Mesothelial cell of epicardium (in vitro differentiated cells): ENCODE data around the gene SDK1. TPM values are rescaled to one million over a fixed set of nuclear protein-coding genes. Genes with fewer than 3 reads are reported as not detected.

Experiments used
- DNase-seq, 2 experiments: peaks; one replicate each; pipeline ENCODE4 v3.0.0; 2021; ENCODE audit warnings: low spot score in 2 of 2; ENCODE audit not compliant: unreplicated experiment in 2 of 2
- H3K27ac Mint-ChIP-seq: 2 replicates; pipeline ENCODE4 v1.8.0; 2021; ENCODE audit warnings: mixed read lengths
- H3K27me3 Mint-ChIP-seq: 2 replicates; pipeline ENCODE4 v1.8.0; 2021; ENCODE audit warnings: low read depth, mixed read lengths
- H3K36me3 Mint-ChIP-seq: 2 replicates; pipeline ENCODE4 v1.8.0; 2021; ENCODE audit warnings: mixed read lengths
- H3K4me1 Mint-ChIP-seq: 2 replicates; pipeline ENCODE4 v1.8.0; 2021; ENCODE audit warnings: mixed read lengths
- H3K4me3 Mint-ChIP-seq: 2 replicates; pipeline ENCODE4 v1.8.0; 2021; ENCODE audit warnings: mild to moderate bottlenecking, moderate library complexity, mixed read lengths
- H3K9me3 Mint-ChIP-seq: 2 replicates; pipeline ENCODE4 v1.8.0; 2021; ENCODE audit warnings: mixed read lengths
- CTCF ChIP-seq: fragments of 200-600 bp; sonication (generic); IDR thresholded peaks from one replicate; pipeline ENCODE4 v1.5.0; 2021; ENCODE audit warnings: antibody characterized with exemption; ENCODE audit not compliant: unreplicated experiment
- total RNA-seq: library from RNA; stranded (reverse); gene quantifications from 3 replicates; pipeline ENCODE4 v1.2.1, GENCODE V29; 2021

The SDK1 gene
- total RNA-seq, 1 donor from 2014 or later = 12.8 TPM

- Mint-ChIP-seq H3K27ac (no peak overlapping the region), H3K4me1 (no peaks in the 10 kb centered on the region), H3K27me3 (no peaks in the 10 kb centered on the region), H3K9me3 (peaks cover 5% of the 10 kb centered on the region), H3K4me3 (no peak overlapping the region), H3K36me3 (peaks cover 7% of the 10 kb centered on the region)
- DNase-seq = no peak
- no peak for TF ChIP-seq CTCF
Measured at GRCh38 chr7:4078580-4078979, 777.5 kb downstream of the SDK1 start.

GRCh38 chr7:4079366-4079765, 778.3 kb downstream of the SDK1 start:
- no peaks in the 10 kb centered on the region for H3K27me3 Mint-ChIP-seq
- peaks cover 5% of the 10 kb centered on the region for H3K9me3 Mint-ChIP-seq
- H3K4me1 Mint-ChIP-seq = no peaks in the 10 kb centered on the region
- peaks cover 7% of the 10 kb centered on the region for H3K36me3 Mint-ChIP-seq
- no peak for TF ChIP-seq CTCF
- H3K4me3 Mint-ChIP-seq = no peak overlapping the region
- H3K27ac Mint-ChIP-seq = no peak overlapping the region
- no peak for DNase-seq

GRCh38 chr7:4079956-4080355, 778.9 kb downstream of the SDK1 start:
- H3K27ac Mint-ChIP-seq = no peak overlapping the region
- no peaks in the 10 kb centered on the region for H3K4me1 Mint-ChIP-seq
- H3K9me3 Mint-ChIP-seq = peaks cover 5% of the 10 kb centered on the region
- H3K36me3 Mint-ChIP-seq = peaks cover 7% of the 10 kb centered on the region
- DNase-seq = no peak
- no peak for TF ChIP-seq CTCF
- H3K4me3 Mint-ChIP-seq = no peak overlapping the region
- H3K27me3 Mint-ChIP-seq = no peaks in the 10 kb centered on the region

GRCh38 chr7:4080954-4081353, 779.9 kb downstream of the SDK1 start:
- Mint-ChIP-seq H3K4me3 (no peak overlapping the region), H3K4me1 (no peaks in the 10 kb centered on the region), H3K27ac (no peak overlapping the region), H3K9me3 (peaks cover 5% of the 10 kb centered on the region), H3K27me3 (no peaks in the 10 kb centered on the region), H3K36me3 (peaks cover 7% of the 10 kb centered on the region)
- DNase-seq = no peak
- no peak for TF ChIP-seq CTCF

GRCh38 chr7:4083513-4083912, 782.5 kb downstream of the SDK1 start:
- H3K4me3 Mint-ChIP-seq = no peak overlapping the region
- no peak for DNase-seq
- H3K36me3 Mint-ChIP-seq = peaks cover 1% of the 10 kb centered on the region
- H3K27me3 Mint-ChIP-seq = no peaks in the 10 kb centered on the region
- no peaks in the 10 kb centered on the region for H3K9me3 Mint-ChIP-seq
- TF ChIP-seq CTCF = no peak
- no peak overlapping the region for H3K27ac Mint-ChIP-seq
- no peaks in the 10 kb centered on the region for H3K4me1 Mint-ChIP-seq

GRCh38 chr7:4084271-4084670, 783.2 kb downstream of the SDK1 start:
- H3K9me3 Mint-ChIP-seq = no peaks in the 10 kb centered on the region
- H3K4me3 Mint-ChIP-seq = no peak overlapping the region
- H3K27me3 Mint-ChIP-seq = no peaks in the 10 kb centered on the region
- no peak overlapping the region for H3K27ac Mint-ChIP-seq
- no peak for DNase-seq
- no peak for TF ChIP-seq CTCF
- peaks cover 2% of the 10 kb centered on the region for H3K36me3 Mint-ChIP-seq
- no peaks in the 10 kb centered on the region for H3K4me1 Mint-ChIP-seq
